Superior temporal gyrus (tissue), 1 donor: Measurements from ENCODE around the gene CFAP46.
"Not testable (repeated sequence)": the region's sequence is repeated elsewhere in the genome, so short reads cannot be mapped to it uniquely, and the experiment has no call there.

Experiments used
- DNase-seq: peaks from one replicate; pipeline ENCODE4 v3.0.0-alpha.2; 2016; ENCODE audit errors: extremely low spot score

The CFAP46 gene

GRCh38 chr10:132827423-132827789 lies 115.0 kb downstream of the CFAP46 start:
- no peak for DNase-seq

- no peak for DNase-seq
Measured at GRCh38 chr10:132826524-132827422, 115.6 kb downstream of the CFAP46 start.

- not testable (repeated sequence) for DNase-seq
Measured at GRCh38 chr10:132825783-132826523, 116.4 kb downstream of the CFAP46 start.

GRCh38 chr10:132820056-132820455 lies 122.3 kb downstream of the CFAP46 start:
- no peak for DNase-seq

GRCh38 chr10:132817701-132818211 lies 124.6 kb downstream of the CFAP46 start:
- no peak for DNase-seq

GRCh38 chr10:132816718-132817117 lies 125.7 kb downstream of the CFAP46 start:
- no peak for DNase-seq

- DNase-seq = no peak
Measured at GRCh38 chr10:132815168-132815857, 127.1 kb downstream of the CFAP46 start.

- DNase-seq = no peak
Measured at GRCh38 chr10:132814469-132814856, 127.9 kb downstream of the CFAP46 start.

GRCh38 chr10:132813560-132814468 lies 128.6 kb downstream of the CFAP46 start:
- DNase-seq = no peak

GRCh38 chr10:132813001-132813401 lies 129.4 kb downstream of the CFAP46 start:
- DNase-seq = no peak

GRCh38 chr10:132812520-132812919 lies 129.8 kb downstream of the CFAP46 start:
- no peak for DNase-seq

GRCh38 chr10:132811891-132812481 lies 130.4 kb downstream of the CFAP46 start:
- DNase-seq = no peak

GRCh38 chr10:132810807-132811700 lies 131.3 kb downstream of the CFAP46 start:
- no peak for DNase-seq

GRCh38 chr10:132810141-132810806 lies 132.1 kb downstream of the CFAP46 start:
- DNase-seq = no peak

GRCh38 chr10:132809232-132810140 lies 132.9 kb downstream of the CFAP46 start:
- no peak for DNase-seq

- DNase-seq = no peak
Measured at GRCh38 chr10:132808383-132809231, 133.8 kb downstream of the CFAP46 start.

- DNase-seq = no peak
Measured at GRCh38 chr10:132807621-132808049, 134.7 kb downstream of the CFAP46 start.
